ENCODE measurements around the gene TIAM2. TPM values are rescaled to one million over a fixed set of nuclear protein-coding genes. Genes with fewer than 3 reads are reported as not detected.

Gene TIAM2
- total and polyA plus RNA-seq, 12 donors: 4.0 to 24.7 (median 8.8) TPM

- no peaks in the 10 kb centered on the region for H3K27me3 ChIP-seq
- intact Hi-C loops (cut with DNase I): no loop called here
- H3K27ac ChIP-seq: no peak overlapping the region
- no peak for DNase-seq
- TF ChIP-seq CTCF (IDR thresholded peaks at IDR 0.05): no peak
- no peak for TF ChIP-seq POLR2A (IDR thresholded peaks at IDR 0.05)
- H3K36me3 ChIP-seq (replicated peaks in 1 of 2): no peaks in the 10 kb centered on the region
- H3K4me1 ChIP-seq (replicated peaks in 1 of 2): no peaks in the 10 kb centered on the region
- no peak overlapping the region for H3K4me3 ChIP-seq
- no peaks in the 10 kb centered on the region for H3K9me3 ChIP-seq (replicated peaks in 1 of 3)
- 84 to 93% (median 90%) methylated on average over 2 to 3 of the region's 3 CpGs for WGBS, 4 donors
These were observed 61.6 kb downstream of the TIAM2 start for GRCh38 chr6:155056756-155057155.

GRCh38 chr6:155061381-155061780 is 66.3 kb downstream of the TIAM2 start:
- Histone ChIP-seq H3K27ac (no peak overlapping the region), H3K9me3 (replicated peaks in 1 of 3) (no peaks in the 10 kb centered on the region), H3K4me1 (replicated peaks in 1 of 2) (peaks cover 0 to 3% of the 10 kb centered on the region in 2 donors), H3K4me3 (no peak overlapping the region), H3K36me3 (replicated peaks in 1 of 2) (no peaks in the 10 kb centered on the region), H3K27me3 (no peaks in the 10 kb centered on the region)
- 93 to 98% (median 96%) methylated on average over 8 of the region's 8 CpGs for WGBS, 4 donors
- intact Hi-C loops (cut with DNase I): no loop called here
- no peak for TF ChIP-seq CTCF (IDR thresholded peaks at IDR 0.05)
- TF ChIP-seq POLR2A (IDR thresholded peaks at IDR 0.05): no peak
- no peak for DNase-seq

GRCh38 chr6:155062866-155063341 is 67.8 kb downstream of the TIAM2 start:
- TF ChIP-seq CTCF (IDR thresholded peaks at IDR 0.05) (no peak), POLR2A (IDR thresholded peaks at IDR 0.05) (no peak)
- WGBS, 4 donors: 42 to 51% (median 47%) methylated on average over 1 of the region's 1 CpG
- H3K27ac ChIP-seq: peak overlapping the region in 1 of 5 donors; percentile 34
- H3K9me3 ChIP-seq (replicated peaks in 1 of 3): no peaks in the 10 kb centered on the region
- intact Hi-C loops (cut with DNase I): no loop called here
- no peak overlapping the region for H3K4me3 ChIP-seq
- H3K36me3 ChIP-seq (replicated peaks in 1 of 2): no peaks in the 10 kb centered on the region
- no peaks in the 10 kb centered on the region for H3K27me3 ChIP-seq
- H3K4me1 ChIP-seq (replicated peaks in 1 of 2): peaks cover 0 to 3% of the 10 kb centered on the region in 2 donors
- DNase-seq: no peak

- TF ChIP-seq CTCF (IDR thresholded peaks at IDR 0.05) (no peak), POLR2A (IDR thresholded peaks at IDR 0.05) (no peak)
- Histone ChIP-seq H3K36me3 (replicated peaks in 1 of 2) (no peaks in the 10 kb centered on the region), H3K9me3 (replicated peaks in 1 of 3) (no peaks in the 10 kb centered on the region), H3K27me3 (no peaks in the 10 kb centered on the region), H3K4me1 (replicated peaks in 1 of 2) (peaks cover 0 to 3% of the 10 kb centered on the region in 2 donors), H3K27ac (no peak overlapping the region), H3K4me3 (no peak overlapping the region)
- intact Hi-C loops (cut with DNase I): no loop called here
- DNase-seq: no peak
- 82 to 85% (median 85%) methylated on average over 3 of the region's 3 CpGs for WGBS, 4 donors
These were observed 69.2 kb downstream of the TIAM2 start for GRCh38 chr6:155064303-155064702.

All from adrenal gland (tissue), 12 donors.